Measurements from ENCODE around the gene P2RX4.

The P2RX4 gene

DNA sequence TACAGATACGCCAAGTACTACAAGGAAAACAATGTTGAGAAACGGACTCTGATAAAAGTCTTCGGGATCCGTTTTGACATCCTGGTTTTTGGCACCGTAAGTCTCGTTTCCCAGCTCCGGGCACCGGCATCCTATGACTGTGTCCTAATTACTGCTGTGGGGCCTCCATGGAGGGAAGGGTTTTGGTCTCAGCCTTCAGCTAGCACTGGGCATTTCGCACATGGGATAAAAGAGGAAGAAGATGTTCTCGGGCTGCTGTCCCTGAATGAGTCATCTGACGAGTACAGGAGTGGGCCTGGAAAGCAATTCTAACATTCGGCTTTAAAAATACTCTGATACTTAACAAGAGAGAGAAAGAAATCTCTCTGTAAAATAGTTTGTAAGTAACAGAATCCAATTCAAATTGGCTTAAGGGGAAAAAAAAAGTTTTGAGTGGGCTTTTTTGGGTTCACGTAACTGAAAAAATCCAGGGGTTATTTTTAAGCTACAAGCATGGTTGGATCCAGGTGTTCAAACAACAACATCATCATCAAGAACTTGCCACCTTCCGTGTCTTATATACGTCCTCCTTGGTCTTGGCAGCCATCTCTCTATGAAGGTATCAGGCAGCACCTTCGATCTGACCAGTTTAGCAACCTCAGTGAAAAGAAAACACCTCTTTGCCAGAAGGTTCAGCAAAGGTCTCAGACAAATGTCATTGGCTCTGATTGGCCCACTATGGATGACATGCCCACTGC lies 34.4 kb upstream of the P2RX4 start:
- H3K9me3 ChIP-seq (ENCODE audit: low read length): no peaks in the 10 kb centered on the region

GRCh38 chr12:121176826-121177529 lies 33.0 kb upstream of the P2RX4 start:
- Histone ChIP-seq H3K9me3 (ENCODE audit: low read length) (no peaks in the 10 kb centered on the region), H3K4me1 (ENCODE audit: insufficient read depth, low read length) (no peaks in the 10 kb centered on the region), H3K4me3 (ENCODE audit: low read depth in 1 of 2, low read length in 2 of 2) (no peak overlapping the region), H3K27me3 (ENCODE audit: control insufficient read depth in 1 of 2, insufficient read depth in 2 of 2, low read length in 2 of 2) (no peaks in the 10 kb centered on the region), H3K27ac (ENCODE audit: low read depth, low read length) (no peak overlapping the region), H3K9ac (ENCODE audit: low read length) (no peak overlapping the region), H3K36me3 (ENCODE audit: insufficient read depth, low read length) (peaks cover 19% of the 10 kb centered on the region)

More for the DNA sequence above, 34.4 kb upstream of the P2RX4 start:
- no peak overlapping the region for H3K9ac ChIP-seq (ENCODE audit: low read length)
- peaks cover 13% of the 10 kb centered on the region for H3K36me3 ChIP-seq (ENCODE audit: insufficient read depth, low read length)
- H3K27ac ChIP-seq (ENCODE audit: low read depth, low read length): no peak overlapping the region
- H3K27me3 ChIP-seq (ENCODE audit: control insufficient read depth in 1 of 2, insufficient read depth in 2 of 2, low read length in 2 of 2): no peaks in the 10 kb centered on the region
- H3K4me1 ChIP-seq (ENCODE audit: insufficient read depth, low read length): no peaks in the 10 kb centered on the region
- H3K4me3 ChIP-seq (ENCODE audit: low read depth in 1 of 2, low read length in 2 of 2): no peak overlapping the region

- no peak overlapping the region for H3K9ac ChIP-seq (ENCODE audit: low read length)
- H3K27me3 ChIP-seq (ENCODE audit: control insufficient read depth in 1 of 2, insufficient read depth in 2 of 2, low read length in 2 of 2): no peaks in the 10 kb centered on the region
- H3K9me3 ChIP-seq (ENCODE audit: low read length): no peaks in the 10 kb centered on the region
- no peak overlapping the region for H3K27ac ChIP-seq (ENCODE audit: low read depth, low read length)
- no peak overlapping the region for H3K4me3 ChIP-seq (ENCODE audit: low read depth in 1 of 2, low read length in 2 of 2)
- H3K4me1 ChIP-seq (ENCODE audit: insufficient read depth, low read length): no peaks in the 10 kb centered on the region
- peaks cover 13% of the 10 kb centered on the region for H3K36me3 ChIP-seq (ENCODE audit: insufficient read depth, low read length)
Measured at GRCh38 chr12:121181181-121181580, 28.7 kb upstream of the P2RX4 start.

DNA sequence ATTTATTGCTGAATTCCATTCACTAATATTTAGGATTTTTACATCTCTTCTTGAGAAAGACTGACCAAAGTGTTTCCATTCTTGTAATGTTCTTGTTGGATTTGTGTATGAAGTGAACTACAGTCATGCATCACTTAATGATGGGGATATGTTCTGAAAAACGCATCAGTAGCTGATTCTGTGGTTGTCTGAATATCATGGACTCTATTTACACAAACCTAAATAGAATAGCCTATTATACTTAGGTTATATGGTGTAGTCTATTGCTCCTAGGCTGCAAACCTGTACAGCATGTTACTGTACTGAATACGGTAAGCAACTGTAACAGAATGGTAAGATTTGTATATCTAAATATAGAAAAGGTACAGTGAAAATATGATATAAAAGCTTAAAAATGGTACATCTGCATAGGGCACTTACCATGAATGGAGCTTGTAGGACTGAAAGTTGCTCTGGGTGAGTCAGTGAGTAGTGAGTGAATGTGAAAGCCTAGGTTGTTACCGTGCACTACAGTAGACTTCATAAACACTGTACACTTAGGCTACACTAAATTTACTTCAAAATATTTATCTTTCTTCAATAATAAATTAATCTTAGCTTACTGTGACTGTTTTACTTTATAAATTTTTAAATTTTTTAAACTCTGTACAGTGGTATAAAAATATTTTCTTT lies 27.6 kb upstream of the P2RX4 start:
- H3K36me3 ChIP-seq (ENCODE audit: insufficient read depth, low read length): peaks cover 6% of the 10 kb centered on the region

GRCh38 chr12:121184425-121184824 lies 25.5 kb upstream of the P2RX4 start:
- H3K27ac ChIP-seq (ENCODE audit: low read depth, low read length): no peak overlapping the region
- peaks cover 6% of the 10 kb centered on the region for H3K36me3 ChIP-seq (ENCODE audit: insufficient read depth, low read length)
- H3K4me1 ChIP-seq (ENCODE audit: insufficient read depth, low read length): no peaks in the 10 kb centered on the region
- no peaks in the 10 kb centered on the region for H3K9me3 ChIP-seq (ENCODE audit: low read length)
- H3K9ac ChIP-seq (ENCODE audit: low read length): no peak overlapping the region
- no peaks in the 10 kb centered on the region for H3K27me3 ChIP-seq (ENCODE audit: control insufficient read depth in 1 of 2, insufficient read depth in 2 of 2, low read length in 2 of 2)
- H3K4me3 ChIP-seq (ENCODE audit: low read depth in 1 of 2, low read length in 2 of 2): no peak overlapping the region

More for the DNA sequence above, 27.6 kb upstream of the P2RX4 start:
- Histone ChIP-seq H3K9me3 (ENCODE audit: low read length) (no peaks in the 10 kb centered on the region), H3K27ac (ENCODE audit: low read depth, low read length) (no peak overlapping the region), H3K9ac (ENCODE audit: low read length) (no peak overlapping the region), H3K4me1 (ENCODE audit: insufficient read depth, low read length) (no peaks in the 10 kb centered on the region), H3K4me3 (ENCODE audit: low read depth in 1 of 2, low read length in 2 of 2) (no peak overlapping the region), H3K27me3 (ENCODE audit: control insufficient read depth in 1 of 2, insufficient read depth in 2 of 2, low read length in 2 of 2) (no peaks in the 10 kb centered on the region)

DNA sequence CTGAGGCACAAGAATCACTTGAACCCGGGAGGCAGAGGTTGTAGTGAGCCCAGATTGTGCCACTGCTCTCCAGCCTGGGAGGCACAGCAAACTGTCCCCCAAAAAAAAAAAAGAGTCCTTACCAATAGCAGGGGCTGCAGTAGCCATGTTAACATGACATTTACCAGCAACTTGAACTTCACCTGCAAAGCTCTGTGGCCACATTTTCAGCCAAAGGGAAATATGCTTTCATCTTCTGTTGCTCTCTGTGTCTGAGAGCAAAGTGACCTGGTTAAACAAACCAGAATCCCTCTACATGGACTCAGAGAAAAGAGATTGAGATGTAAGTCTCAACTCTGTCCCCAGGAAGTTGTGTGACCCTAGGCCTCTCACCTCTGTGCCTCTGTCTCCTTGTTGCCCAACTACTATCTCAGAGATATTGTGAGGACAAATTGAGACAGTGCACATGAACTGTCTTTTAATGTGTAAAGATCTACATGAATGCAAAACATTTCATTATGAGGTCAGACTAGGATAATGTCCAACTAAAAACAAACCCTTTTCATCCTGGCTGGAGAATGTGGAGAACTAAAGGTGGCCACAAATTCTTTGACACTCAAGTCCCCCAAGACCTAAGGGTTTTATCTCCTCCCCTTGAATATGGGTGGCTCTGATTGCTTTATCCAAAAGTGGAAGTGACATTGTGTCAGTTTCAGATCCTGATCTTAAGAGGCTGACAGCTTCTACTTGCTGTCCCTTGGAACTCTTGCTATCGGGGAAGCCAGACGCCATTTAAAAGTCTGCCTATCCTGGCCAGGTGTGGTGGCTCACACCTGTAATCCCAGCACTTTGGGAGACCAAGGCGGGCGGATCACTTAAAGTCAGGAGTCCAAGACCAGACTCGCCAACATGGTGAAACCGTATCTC lies 24.7 kb upstream of the P2RX4 start:
- H3K36me3 ChIP-seq (ENCODE audit: insufficient read depth, low read length): peaks cover 6% of the 10 kb centered on the region
- no peak overlapping the region for H3K27ac ChIP-seq (ENCODE audit: low read depth, low read length)
- H3K4me3 ChIP-seq (ENCODE audit: low read depth in 1 of 2, low read length in 2 of 2): no peak overlapping the region
- no peaks in the 10 kb centered on the region for H3K4me1 ChIP-seq (ENCODE audit: insufficient read depth, low read length)
- no peaks in the 10 kb centered on the region for H3K9me3 ChIP-seq (ENCODE audit: low read length)
- no peaks in the 10 kb centered on the region for H3K27me3 ChIP-seq (ENCODE audit: control insufficient read depth in 1 of 2, insufficient read depth in 2 of 2, low read length in 2 of 2)
- no peak overlapping the region for H3K9ac ChIP-seq (ENCODE audit: low read length)

GRCh38 chr12:121186826-121187225 lies 23.1 kb upstream of the P2RX4 start:
- H3K36me3 ChIP-seq (ENCODE audit: insufficient read depth, low read length): no peaks in the 10 kb centered on the region
- H3K9me3 ChIP-seq (ENCODE audit: low read length): no peaks in the 10 kb centered on the region
- no peak overlapping the region for H3K27ac ChIP-seq (ENCODE audit: low read depth, low read length)
- no peaks in the 10 kb centered on the region for H3K4me1 ChIP-seq (ENCODE audit: insufficient read depth, low read length)
- H3K4me3 ChIP-seq (ENCODE audit: low read depth in 1 of 2, low read length in 2 of 2): no peak overlapping the region
- H3K9ac ChIP-seq (ENCODE audit: low read length): no peak overlapping the region
- H3K27me3 ChIP-seq (ENCODE audit: control insufficient read depth in 1 of 2, insufficient read depth in 2 of 2, low read length in 2 of 2): no peaks in the 10 kb centered on the region

- Histone ChIP-seq H3K27ac (ENCODE audit: low read depth, low read length) (no peak overlapping the region), H3K4me3 (ENCODE audit: low read depth in 1 of 2, low read length in 2 of 2) (no peak overlapping the region), H3K9ac (ENCODE audit: low read length) (no peak overlapping the region), H3K4me1 (ENCODE audit: insufficient read depth, low read length) (no peaks in the 10 kb centered on the region), H3K36me3 (ENCODE audit: insufficient read depth, low read length) (no peaks in the 10 kb centered on the region), H3K9me3 (ENCODE audit: low read length) (no peaks in the 10 kb centered on the region), H3K27me3 (ENCODE audit: control insufficient read depth in 1 of 2, insufficient read depth in 2 of 2, low read length in 2 of 2) (no peaks in the 10 kb centered on the region)
Measured at GRCh38 chr12:121187501-121187900, 22.4 kb upstream of the P2RX4 start.

- Histone ChIP-seq H3K36me3 (ENCODE audit: insufficient read depth, low read length) (no peaks in the 10 kb centered on the region), H3K27ac (ENCODE audit: low read depth, low read length) (no peak overlapping the region), H3K4me3 (ENCODE audit: low read depth in 1 of 2, low read length in 2 of 2) (no peak overlapping the region), H3K4me1 (ENCODE audit: insufficient read depth, low read length) (no peaks in the 10 kb centered on the region), H3K27me3 (ENCODE audit: control insufficient read depth in 1 of 2, insufficient read depth in 2 of 2, low read length in 2 of 2) (no peaks in the 10 kb centered on the region), H3K9me3 (ENCODE audit: low read length) (no peaks in the 10 kb centered on the region), H3K9ac (ENCODE audit: low read length) (no peak overlapping the region)
Measured at GRCh38 chr12:121188227-121188626, 21.7 kb upstream of the P2RX4 start.

- H3K27me3 ChIP-seq (ENCODE audit: control insufficient read depth in 1 of 2, insufficient read depth in 2 of 2, low read length in 2 of 2): no peaks in the 10 kb centered on the region
- H3K4me1 ChIP-seq (ENCODE audit: insufficient read depth, low read length): no peaks in the 10 kb centered on the region
- no peaks in the 10 kb centered on the region for H3K9me3 ChIP-seq (ENCODE audit: low read length)
- no peaks in the 10 kb centered on the region for H3K36me3 ChIP-seq (ENCODE audit: insufficient read depth, low read length)
- no peak overlapping the region for H3K9ac ChIP-seq (ENCODE audit: low read length)
- no peak overlapping the region for H3K4me3 ChIP-seq (ENCODE audit: low read depth in 1 of 2, low read length in 2 of 2)
- H3K27ac ChIP-seq (ENCODE audit: low read depth, low read length): no peak overlapping the region
Measured at GRCh38 chr12:121189131-121189530, 20.8 kb upstream of the P2RX4 start.

DNA sequence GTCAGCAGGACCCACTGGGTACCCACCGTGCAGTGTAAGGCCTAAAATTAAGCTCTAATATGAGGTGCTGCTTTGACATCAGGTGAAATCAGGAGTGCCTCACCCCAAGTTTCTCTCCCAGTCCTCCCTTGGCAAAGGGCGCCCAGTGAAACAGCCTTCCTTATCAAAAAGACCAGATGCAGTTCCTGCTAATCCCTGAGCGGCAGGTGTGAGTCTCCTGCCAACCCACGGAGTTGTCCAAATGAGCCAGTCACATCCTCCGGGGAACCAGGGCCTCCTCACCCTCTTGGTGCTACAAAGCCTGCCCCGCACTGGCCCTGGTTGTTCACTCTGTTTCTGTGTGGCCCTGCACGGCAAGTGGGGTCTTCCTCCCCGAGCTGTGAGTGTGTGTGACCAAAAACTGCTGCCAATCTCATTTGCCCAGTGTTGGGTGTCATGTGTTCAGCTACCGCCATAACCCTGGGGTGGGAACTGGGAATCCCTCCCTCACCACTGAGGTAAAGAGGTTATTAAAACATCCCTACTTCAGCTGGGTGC lies 20.2 kb upstream of the P2RX4 start:
- H3K27me3 ChIP-seq (ENCODE audit: control insufficient read depth in 1 of 2, insufficient read depth in 2 of 2, low read length in 2 of 2): no peaks in the 10 kb centered on the region
- no peak overlapping the region for H3K27ac ChIP-seq (ENCODE audit: low read depth, low read length)
- H3K36me3 ChIP-seq (ENCODE audit: insufficient read depth, low read length): no peaks in the 10 kb centered on the region
- H3K4me1 ChIP-seq (ENCODE audit: insufficient read depth, low read length): no peaks in the 10 kb centered on the region
- no peak overlapping the region for H3K9ac ChIP-seq (ENCODE audit: low read length)
- no peak overlapping the region for H3K4me3 ChIP-seq (ENCODE audit: low read depth in 1 of 2, low read length in 2 of 2)
- H3K9me3 ChIP-seq (ENCODE audit: low read length): no peaks in the 10 kb centered on the region

Measured in muscle layer of colon (tissue), 2 donors.